Measurements from ENCODE around the gene PRR33. TPM values are rescaled to one million over a fixed set of nuclear protein-coding genes. Genes with fewer than 3 reads are reported as not detected.

PRR33 gene
- total RNA-seq, 1 experiment from 2014 or later: not detected

DNA sequence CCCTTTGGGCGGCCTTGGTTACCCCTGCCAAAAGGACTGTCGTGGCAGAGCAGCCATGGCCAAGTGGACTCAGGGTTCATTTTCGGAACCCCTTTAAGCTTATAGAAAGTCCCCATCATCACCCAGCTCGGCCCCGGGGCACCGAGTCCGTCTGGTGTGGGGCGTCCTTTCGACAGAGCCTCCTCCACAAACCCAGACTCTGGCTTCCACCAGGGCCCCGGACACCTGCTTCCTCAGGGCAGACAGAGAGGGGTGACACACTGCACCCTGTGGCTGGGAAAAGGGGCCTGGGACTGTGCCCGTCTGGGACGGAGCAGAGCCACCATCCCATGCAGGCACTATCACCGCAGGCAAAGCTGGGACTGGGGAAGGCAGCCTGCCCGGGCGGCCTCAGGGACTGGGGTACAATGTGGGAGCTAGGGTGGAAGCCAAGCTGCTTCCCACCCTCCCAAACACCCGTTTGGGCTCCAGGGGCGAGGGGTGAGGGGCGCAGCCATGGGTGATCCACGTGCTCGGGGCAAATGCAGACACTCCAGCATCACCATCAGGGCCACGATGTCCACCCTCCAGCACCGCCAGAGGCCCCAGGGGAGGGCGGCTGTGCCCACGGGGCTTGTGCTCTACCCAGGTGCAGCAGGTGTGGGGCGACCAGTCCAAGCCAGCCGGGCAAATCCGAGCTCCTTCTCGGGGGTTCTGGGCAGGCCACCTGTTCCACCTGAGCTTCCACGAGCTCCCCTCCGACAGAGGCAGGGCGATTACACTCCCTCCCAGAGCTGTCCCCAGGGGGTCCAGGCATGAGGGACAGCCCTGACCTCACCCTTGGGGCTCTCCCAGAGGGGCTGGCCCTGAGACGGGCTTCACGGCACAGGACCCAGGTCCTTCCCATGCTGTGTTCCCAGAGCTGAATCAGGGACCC lies 43.7 kb upstream of the PRR33 start:
- no peaks in the 10 kb centered on the region for H3K4me1 ChIP-seq (ENCODE audit: insufficient read depth, low read length)
- ChIA-PET POLR2A (ENCODE audit: unreplicated experiment) (no interaction called here), CTCF (no interaction called here)
- H3K79me2 ChIP-seq (ENCODE audit: low read length): no peaks in the 10 kb centered on the region
- no peak overlapping the region for H3K4me3 ChIP-seq (ENCODE audit: low read length)
- H4K20me1 ChIP-seq (ENCODE audit: low read length): no peaks in the 10 kb centered on the region
- no peak overlapping the region for H3K9ac ChIP-seq (ENCODE audit: low read length)
- no peak overlapping the region for H3K4me2 ChIP-seq (ENCODE audit: low read length)
- no peaks in the 10 kb centered on the region for H3K9me2 ChIP-seq (replicated peaks; ENCODE audit: low read length)
- no TSS peak for BruUV-seq (replicated peaks)
- TF ChIP-seq, protein P1, sequence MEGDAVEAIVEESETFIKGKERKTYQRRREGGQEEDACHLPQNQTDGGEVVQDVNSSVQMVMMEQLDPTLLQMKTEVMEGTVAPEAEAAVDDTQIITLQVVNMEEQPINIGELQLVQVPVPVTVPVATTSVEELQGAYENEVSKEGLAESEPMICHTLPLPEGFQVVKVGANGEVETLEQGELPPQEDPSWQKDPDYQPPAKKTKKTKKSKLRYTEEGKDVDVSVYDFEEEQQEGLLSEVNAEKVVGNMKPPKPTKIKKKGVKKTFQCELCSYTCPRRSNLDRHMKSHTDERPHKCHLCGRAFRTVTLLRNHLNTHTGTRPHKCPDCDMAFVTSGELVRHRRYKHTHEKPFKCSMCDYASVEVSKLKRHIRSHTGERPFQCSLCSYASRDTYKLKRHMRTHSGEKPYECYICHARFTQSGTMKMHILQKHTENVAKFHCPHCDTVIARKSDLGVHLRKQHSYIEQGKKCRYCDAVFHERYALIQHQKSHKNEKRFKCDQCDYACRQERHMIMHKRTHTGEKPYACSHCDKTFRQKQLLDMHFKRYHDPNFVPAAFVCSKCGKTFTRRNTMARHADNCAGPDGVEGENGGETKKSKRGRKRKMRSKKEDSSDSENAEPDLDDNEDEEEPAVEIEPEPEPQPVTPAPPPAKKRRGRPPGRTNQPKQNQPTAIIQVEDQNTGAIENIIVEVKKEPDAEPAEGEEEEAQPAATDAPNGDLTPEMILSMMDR (conservative IDR thresholded peaks at IDR 0.05; ENCODE audit: low read depth, low read length): no peak
- TF ChIP-seq EZH2 (IDR thresholded peaks at IDR 0.05; ENCODE audit: low read length, unreplicated experiment) (no peak), EZH2phosphoT487 (IDR thresholded peaks at IDR 0.05; ENCODE audit: borderline replicate concordance, low read length) (no peak)
- no peaks in the 10 kb centered on the region for H3K36me3 ChIP-seq (ENCODE audit: low read depth, low read length)
- no peaks in the 10 kb centered on the region for H3K9me3 ChIP-seq (ENCODE audit: low read length)
- H3K27ac ChIP-seq (ENCODE audit: low read length): no peak overlapping the region
- DNase-seq (no peak), ATAC-seq (no peak)
- H3K27me3 ChIP-seq (ENCODE audit: low read length): no peaks in the 10 kb centered on the region
- intact Hi-C loops (cut with micrococcal nuclease): no loop called here
- no peak overlapping the region for H2AFZ ChIP-seq (ENCODE audit: low read length)
- no peaks in the 10 kb centered on the region for H3F3A ChIP-seq (ENCODE audit: low read length, unreplicated experiment)

- CTCF ChIA-PET: no interaction called here
Measured at GRCh38 chr11:1934335-1935155, 42.9 kb upstream of the PRR33 start.

More at GRCh38 chr11:1934335-1935155, 42.9 kb upstream of the PRR33 start:
- Histone ChIP-seq H3K9me3 (ENCODE audit: low read length) (no peaks in the 10 kb centered on the region), H3K4me3 (ENCODE audit: low read length) (no peak overlapping the region), H3K27me3 (ENCODE audit: low read length) (no peaks in the 10 kb centered on the region), H3K4me1 (ENCODE audit: insufficient read depth, low read length) (no peaks in the 10 kb centered on the region), H3K4me2 (ENCODE audit: low read length) (no peak overlapping the region), H3K79me2 (ENCODE audit: low read length) (no peaks in the 10 kb centered on the region), H2AFZ (ENCODE audit: low read length) (no peak overlapping the region), H3F3A (ENCODE audit: low read length, unreplicated experiment) (no peaks in the 10 kb centered on the region), H3K9ac (ENCODE audit: low read length) (no peak overlapping the region), H3K27ac (ENCODE audit: low read length) (no peak overlapping the region), H3K36me3 (ENCODE audit: low read depth, low read length) (no peaks in the 10 kb centered on the region), H4K20me1 (ENCODE audit: low read length) (no peaks in the 10 kb centered on the region), H3K9me2 (replicated peaks; ENCODE audit: low read length) (no peaks in the 10 kb centered on the region)
- TF ChIP-seq EZH2phosphoT487 (IDR thresholded peaks at IDR 0.05; ENCODE audit: borderline replicate concordance, low read length) (no peak), EZH2 (IDR thresholded peaks at IDR 0.05; ENCODE audit: low read length, unreplicated experiment) (no peak)
- TF ChIP-seq, protein P1 (conservative IDR thresholded peaks at IDR 0.05; ENCODE audit: low read depth, low read length): no peak
- POLR2A ChIA-PET (ENCODE audit: unreplicated experiment): no interaction called here
- intact Hi-C loops (cut with micrococcal nuclease): no loop called here
- BruUV-seq (replicated peaks): no TSS peak
- no peak for ATAC-seq
- DNase-seq: no peak
